ENCODE data around the gene MRRF.

GRCh38 chr9:122218071-122218934 is 46.4 kb upstream of the MRRF start:
- TF ChIP-seq FOS (IDR thresholded peaks at IDR 0.05; ENCODE audit: low read depth, low read length) (no peak), CTCF (conservative IDR thresholded peaks at IDR 0.05; ENCODE audit: low read depth, low read length) (no peak), RFX5 (IDR thresholded peaks at IDR 0.05; ENCODE audit: low read depth, low read length) (no peak), POLR2A (IDR thresholded peaks at IDR 0.05; ENCODE audit: low read depth, low read length) (no peak), RAD21 (IDR thresholded peaks at IDR 0.05; ENCODE audit: low read length) (no peak), MAFK (IDR thresholded peaks at IDR 0.05; ENCODE audit: low read depth, low read length) (no peak), MXI1 (IDR thresholded peaks at IDR 0.05; ENCODE audit: borderline replicate concordance, low read depth, low read length) (no peak), NFE2L2 (IDR thresholded peaks at IDR 0.05; ENCODE audit: low read depth, low read length) (no peak), BHLHE40 (IDR thresholded peaks at IDR 0.05; ENCODE audit: low read depth, low read length) (no peak), CEBPB (IDR thresholded peaks at IDR 0.05; ENCODE audit: low read depth, low read length) (no peak), RCOR1 (IDR thresholded peaks at IDR 0.05; ENCODE audit: insufficient replicate concordance, low read length) (no peak)

Measured in IMR-90 (cell line).